Activated CD4-positive, alpha-beta T cell treated with anti-CD3 and anti-CD28 coated beads, Interleukin-2, Interleukin-4, amounts not matched to agents 100 ng/mL and 50 ng/mL, durations not matched to agents 16 hours and 8 hours (primary cell): Measurements from ENCODE around the gene RTN3.
"Not testable (repeated sequence)": the region's sequence is repeated elsewhere in the genome, so short reads cannot be mapped to it uniquely, and the experiment has no call there.

Experiments used
- DNase-seq: peaks from one replicate; pipeline ENCODE4 v3.0.0-alpha.2; 2020; ENCODE audit warnings: low spot score

Gene RTN3

DNA sequence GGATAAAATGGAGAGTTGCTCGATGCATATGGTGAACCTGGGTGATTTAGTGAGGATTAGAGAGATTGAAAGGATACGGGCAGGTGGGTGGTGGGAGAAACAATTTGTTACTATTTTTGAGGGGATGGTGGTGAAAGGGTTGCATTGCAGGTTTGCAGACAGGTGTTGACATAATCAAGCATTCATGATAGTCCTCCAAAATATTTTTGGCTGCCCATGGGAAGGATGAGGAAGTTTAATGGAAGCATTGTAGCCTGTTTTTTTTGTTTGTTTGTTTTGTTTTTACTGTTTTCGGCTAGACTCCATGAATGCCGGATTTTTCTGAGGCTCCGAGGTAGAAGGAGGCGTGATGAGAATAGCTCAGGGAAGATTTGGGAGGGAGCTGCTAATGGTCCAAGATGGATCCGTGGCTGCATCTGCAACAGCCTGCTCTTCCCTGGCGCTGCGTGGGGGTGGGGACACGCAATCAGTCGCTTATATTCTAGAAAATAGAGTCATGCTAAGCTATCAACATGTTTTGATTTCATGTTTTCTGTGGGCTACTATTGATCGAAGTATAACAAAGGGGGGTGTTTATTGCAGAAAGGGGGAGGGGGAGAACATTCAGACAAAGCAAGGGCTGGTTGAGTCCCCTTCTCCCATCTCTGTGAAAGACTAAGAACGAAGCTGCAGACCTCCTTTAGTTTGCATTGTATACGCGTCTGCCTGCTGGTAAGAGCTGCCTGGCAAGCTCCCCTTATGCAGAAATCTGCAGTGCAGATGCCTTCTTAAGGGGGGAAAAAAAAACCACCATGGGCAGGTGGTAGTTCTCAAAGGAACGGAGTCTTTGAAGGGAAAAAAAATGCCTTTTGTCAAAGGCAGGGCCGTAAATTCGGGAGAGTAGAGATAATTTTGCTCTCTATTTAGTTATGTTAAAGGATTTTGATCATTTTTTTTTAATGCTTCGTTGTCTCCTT is 1.0 kb downstream of the RTN3 start:
- no peak for DNase-seq

DNA sequence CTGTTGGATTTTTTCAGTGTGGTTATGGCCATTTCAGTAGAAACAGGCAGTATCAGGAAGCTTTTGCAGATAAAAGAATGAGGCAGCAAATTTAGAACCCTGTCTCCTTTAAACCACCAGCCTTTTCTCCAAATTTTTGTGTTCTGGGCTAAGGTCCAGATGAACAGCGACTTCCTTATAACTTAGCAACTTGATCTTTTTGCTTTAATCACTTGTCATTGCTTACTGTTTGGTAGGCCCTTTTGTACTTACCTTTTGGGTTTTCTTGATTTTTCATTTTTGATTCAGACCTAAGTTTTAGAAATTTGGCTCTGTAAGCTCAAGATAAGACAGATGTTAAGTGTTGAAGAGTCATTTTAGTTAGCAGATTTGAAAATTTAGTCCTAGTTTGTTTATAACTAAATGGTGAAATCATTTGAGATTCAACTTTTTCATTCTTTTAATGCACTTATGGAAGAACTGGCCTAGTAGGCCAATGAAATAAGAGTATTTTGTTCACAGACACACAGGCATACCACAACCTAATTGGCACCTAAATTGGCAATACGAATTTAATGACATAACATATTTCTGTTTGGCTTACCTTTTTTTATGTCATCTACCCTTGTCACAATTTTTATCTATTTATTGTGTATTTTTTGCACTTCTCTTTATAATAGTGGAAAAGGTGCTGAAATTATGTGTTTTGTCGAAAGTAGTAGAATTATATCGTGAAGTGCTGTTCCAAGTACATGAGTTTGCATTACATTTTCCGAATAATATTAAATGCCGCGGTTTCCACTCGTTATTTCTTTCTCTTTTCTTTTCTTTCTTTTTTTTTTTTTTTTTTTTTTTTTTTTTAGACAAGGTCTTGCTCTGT is 2.1 kb downstream of the RTN3 start:
- no peak for DNase-seq

DNA sequence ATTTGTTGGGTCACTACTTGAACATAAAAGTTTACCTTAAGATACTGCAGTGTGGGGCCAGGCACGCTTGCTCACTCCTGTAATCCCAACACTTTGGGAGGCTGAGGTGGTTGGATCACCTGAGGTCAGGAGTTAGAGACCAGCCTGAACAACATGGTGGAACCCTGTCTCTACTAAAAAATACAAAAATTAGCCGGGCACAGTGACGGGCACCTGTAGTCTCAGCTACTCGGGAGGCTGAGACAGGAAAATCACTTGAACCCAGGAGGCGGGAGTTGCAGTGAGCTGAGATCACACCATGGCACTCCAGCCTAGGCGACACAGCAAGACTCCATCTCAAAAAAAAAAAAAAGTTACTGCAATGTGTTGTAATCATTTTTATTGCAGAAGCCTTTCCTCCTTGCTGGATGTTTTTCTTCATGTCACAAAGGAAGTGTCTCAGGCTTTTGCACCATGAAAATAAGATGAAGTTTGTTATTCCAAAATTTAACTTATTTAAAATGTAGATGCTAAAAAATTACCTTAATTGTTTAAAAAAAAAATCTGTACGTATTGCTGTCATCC is 3.9 kb downstream of the RTN3 start:
- not testable (repeated sequence) for DNase-seq

DNA sequence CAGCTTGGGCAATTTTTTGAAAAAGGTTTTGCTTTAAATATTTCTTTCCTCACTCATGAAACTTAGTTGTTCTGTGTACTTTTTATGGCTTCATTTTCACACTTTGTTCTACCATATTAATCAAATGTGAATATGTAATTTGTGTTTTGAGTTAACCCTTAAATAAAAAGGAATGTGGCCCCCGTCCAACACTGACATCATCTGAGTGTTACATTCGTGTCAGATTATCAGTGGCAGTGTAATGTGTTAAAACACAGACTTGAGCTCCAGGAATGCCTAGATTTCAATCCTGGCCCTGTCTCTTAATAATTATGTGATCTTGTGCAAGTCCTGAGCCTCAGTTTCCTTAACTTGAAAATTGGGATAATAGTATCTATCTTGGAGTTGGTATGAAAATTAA is 5.6 kb downstream of the RTN3 start:
- no peak for DNase-seq

DNA sequence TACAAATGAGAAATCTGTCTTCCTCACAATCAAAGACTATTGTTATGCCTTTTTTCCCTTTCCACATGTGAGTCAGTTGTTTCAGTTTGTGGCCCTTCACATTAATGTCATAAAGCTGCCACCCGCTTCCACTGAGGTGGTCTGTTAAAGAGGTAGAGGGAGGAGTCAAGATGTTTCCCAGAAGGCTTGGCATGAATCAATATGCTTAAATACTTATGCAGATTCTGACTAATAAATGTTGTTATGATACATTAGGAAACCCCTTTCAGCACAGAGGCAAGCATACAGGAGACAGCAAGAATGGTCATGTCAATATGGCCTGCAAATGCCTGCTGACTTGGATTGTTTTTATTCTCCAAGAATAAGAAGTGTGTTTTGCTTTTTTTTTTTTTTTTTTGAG is 6.5 kb downstream of the RTN3 start:
- DNase-seq, result peak; percentile 40

DNA sequence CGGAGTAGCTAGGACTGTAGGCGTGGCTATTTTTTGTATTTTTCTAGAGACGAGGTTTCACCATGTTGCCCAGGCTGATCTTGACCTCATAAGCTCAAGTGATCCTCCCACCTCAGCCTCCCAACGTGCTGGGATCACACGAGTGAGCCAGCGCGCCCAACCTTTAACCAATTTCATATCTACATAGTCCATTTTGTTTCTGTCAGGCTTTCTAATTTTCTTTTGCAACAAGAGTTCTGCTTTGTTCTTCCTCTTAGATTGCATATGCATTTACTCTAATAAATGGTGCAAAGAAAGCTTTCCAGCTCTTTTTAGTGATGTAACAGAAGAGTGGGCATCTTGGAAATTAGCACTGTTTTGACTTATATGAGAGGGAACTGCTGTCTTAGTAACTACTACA is 13.3 kb downstream of the RTN3 start:
- DNase-seq, result no peak

DNA sequence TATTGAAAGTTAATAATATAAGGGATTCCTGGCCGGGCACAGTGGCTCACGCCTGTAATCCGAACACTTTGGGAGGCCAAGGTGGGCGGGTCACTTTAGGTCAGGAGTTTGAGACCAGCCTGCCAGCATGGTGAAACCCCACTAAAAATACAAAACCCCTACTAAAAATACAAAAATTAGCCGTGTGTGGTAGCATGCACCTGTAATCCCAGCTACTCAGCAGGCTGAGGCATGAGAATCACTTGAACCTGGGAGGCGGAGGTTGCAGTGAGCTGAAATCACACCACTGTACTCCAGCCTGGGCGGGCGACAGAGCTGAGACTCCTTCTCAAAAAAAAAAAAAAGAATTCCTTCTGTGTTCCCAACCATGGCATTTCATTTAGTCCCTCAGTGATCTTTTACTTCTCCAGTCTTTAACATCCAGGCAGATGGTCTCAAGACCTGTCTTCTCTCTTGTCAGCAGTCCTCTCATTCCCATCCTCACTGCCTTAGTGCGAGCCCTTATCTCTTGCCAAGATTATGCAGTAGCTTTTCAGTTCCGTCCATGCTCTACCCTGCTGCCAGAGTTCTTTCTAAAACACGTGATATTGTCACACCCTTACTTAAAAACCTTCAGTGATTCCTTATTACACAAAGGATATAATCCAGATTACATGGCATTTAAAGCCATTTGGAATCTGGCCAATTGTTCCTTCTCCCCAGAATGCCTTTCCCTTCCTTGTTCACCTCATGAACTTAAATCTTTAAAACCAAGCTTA is 17.9 kb downstream of the RTN3 start:
- no peak for DNase-seq

DNA sequence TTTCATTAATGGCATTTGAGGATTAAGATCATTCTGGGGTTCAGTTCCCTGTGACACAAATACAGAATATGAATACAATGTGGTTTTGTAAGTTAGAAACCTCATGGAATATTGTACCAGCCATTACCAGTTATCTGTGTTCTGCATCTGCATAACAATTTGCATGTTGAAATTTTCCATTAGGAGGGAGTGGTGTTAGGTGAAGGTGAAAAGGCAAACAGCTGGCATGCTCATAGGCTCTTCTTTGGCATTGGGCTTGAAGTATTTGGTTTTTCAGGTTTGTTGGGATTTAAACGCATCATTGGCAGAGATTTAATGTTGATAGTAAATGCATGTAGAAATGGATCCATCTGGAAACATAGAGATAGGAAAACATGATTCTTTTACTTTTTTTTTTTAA is 18.6 kb downstream of the RTN3 start:
- no peak for DNase-seq

DNA sequence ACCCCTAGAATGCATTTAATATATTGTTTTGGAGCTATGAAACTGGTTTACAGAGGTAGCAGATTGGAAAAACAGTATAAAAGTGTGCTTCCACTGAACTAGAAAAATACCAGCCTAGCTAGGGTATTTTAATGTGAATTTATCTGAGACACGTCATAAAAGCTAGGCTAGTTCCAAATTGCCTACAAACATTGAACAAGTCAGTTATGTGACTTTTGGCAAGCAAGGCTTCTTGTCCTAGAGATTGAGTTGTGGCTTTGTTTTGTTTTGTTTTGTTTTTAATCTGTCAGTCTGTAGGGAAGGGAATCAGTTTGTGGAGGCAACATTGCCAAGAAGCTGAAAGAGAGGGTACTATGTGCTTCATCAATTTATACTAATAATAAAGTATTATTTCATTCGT is 24.2 kb downstream of the RTN3 start:
- DNase-seq, result no peak

DNA sequence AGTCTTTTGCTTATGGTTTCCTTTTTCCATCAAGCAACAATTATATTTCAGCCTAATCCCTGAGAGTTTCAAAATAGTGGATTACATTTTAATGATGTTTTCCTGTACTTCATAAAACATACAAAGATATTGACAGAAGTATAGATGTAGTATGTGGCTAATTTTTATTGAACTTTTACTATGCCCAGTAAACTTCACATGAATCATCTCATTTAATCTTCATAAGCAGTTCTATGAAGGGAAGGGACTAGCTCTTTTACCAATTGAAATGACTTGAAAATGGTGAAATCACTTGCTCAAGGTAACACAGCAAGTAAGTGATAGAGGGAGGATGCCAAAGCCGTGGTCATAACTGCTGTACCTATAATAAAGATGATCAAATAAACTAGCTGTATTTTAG is 27.5 kb downstream of the RTN3 start:
- no peak for DNase-seq

DNA sequence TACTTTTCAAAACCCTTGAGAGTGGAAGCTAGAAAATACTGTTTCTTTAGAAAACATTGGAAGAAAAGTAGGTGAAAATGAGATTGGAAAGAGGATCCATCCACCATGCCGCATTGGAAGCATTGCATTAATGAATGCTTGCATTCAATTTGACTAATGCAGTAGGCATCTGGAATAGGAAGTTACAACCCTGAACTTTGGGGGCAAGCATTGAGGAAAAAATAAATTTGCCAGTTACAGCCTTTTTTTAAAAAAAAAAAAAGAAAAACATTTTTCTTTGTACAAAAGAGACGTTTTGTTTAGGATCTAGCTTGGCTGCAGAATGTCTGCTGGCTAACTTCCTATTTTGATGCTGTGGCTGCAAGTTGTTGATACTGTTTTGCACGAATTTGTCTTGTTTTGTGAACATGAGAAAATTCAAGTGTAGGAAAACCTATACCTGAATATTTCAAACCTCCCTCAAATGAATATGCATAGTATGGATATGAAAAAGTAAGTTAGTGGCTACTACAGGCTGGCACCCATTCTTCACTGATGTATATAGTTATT is 28.1 kb downstream of the RTN3 start:
- no peak for DNase-seq

DNA sequence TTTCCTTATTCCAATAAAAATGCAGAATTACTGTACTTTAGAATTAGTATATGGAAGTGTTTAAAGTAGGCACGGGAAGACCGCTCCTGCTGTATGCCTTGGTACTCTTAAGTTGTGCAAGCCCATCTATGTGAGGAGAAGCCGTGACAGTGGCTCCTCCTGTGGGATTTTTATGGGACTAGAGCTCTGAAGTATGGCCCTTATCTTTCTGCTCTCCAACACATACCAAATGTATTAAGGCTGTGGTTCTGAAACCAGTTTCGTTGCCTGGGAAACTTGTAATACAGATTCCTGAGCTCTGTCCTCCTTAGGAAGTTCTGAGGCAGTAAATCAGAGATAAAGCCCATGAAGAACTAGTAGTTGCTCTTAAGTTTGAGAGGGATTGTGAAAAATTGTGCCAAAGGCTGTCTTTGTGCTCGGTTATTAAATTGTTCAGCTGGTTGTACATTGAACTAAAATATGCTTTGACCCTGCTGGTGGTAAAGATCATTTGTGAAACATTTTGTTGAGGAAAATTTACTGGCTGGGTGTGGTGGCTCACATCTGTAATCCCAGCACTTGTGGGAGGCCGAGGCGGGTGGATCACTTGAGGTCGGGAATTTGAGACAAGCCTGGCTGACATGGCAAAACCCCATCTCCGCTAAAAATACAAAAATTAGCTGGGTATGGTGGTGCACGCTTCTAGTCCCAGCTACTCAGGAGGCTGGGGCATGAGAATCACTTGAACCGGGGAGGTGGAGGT is 29.3 kb downstream of the RTN3 start:
- no peak for DNase-seq

DNA sequence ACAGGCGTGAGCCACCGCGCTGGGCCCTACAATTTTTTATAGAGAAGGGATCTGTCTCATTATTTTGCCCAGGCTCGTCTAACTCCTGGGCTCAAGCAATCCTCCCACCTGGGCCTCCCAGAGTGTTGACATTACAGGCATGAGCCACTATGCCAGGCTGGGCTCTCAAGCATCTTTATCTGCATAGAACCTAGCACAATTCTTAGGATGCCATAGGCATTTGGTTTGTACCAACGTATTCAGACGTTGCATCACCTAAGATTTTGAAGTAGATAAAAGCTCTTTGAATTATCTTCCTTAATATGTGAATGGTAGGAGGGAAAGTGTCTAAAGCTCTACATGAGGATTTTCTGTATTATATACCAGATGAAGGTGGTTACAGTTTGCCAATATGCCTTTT is 30.5 kb downstream of the RTN3 start:
- no peak for DNase-seq

DNA sequence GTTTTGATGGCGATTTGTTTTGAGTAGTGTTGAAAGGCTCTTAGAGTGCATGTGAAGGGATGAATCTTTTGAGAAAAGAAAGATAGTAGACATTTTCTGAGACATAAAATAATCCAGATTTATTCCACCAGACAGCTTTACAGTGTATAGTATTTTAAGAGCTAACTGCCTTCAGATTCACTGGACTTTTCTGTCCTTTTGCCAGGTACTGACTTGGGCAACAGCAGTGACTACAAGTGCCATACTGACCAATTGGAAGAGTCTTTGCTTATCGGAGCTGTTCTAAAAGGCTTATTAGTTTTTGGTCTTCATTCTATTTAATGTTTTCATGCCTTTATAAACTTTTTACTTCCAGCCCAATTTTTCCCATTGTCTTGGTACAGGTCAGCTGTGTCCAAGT is 32.5 kb downstream of the RTN3 start:
- DNase-seq, result no peak

DNA sequence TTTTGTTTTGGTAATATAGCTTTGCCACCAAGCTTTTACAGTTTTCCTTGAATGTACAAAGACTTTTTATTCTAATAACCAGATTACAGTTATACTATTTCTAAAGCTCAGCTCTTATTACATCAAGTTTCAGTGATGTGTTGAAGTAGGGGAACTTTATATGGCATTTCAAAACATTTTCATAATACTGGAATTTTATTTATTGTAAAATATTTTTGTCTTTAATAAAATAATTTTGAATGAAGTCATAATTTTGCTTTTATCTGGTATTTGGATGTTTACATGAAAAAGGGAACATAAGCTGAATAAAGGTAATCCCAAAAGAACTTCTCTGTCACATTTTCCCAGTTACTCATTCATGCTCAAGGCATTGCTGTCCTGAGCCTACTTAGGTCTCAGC is 34.7 kb downstream of the RTN3 start:
- DNase-seq, result no peak

DNA sequence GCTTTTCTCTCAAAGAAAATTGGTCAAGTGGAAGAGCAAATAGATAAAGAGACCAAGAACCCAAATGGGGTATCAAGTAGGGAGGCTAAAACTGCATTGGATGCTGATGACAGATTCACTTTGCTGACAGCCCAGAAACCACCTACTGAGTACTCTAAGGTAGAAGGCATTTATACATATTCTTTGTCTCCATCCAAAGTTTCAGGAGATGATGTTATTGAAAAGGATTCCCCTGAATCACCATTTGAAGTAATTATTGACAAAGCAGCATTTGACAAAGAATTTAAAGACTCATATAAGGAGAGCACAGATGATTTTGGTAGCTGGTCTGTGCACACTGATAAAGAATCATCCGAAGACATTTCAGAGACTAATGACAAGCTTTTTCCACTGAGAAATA is 37.7 kb downstream of the RTN3 start:
- no peak for DNase-seq

DNA sequence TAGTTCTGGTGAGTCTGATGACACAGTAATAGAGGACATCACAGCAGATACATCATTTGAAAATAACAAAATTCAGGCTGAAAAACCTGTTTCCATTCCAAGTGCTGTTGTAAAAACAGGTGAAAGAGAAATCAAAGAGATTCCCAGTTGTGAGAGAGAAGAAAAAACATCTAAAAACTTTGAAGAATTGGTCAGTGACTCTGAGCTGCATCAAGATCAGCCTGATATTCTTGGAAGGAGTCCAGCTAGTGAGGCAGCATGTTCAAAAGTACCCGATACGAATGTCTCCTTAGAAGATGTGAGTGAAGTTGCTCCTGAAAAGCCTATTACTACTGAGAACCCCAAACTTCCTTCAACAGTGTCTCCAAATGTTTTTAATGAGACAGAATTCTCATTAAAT is 38.7 kb downstream of the RTN3 start:
- DNase-seq, result no peak

DNA sequence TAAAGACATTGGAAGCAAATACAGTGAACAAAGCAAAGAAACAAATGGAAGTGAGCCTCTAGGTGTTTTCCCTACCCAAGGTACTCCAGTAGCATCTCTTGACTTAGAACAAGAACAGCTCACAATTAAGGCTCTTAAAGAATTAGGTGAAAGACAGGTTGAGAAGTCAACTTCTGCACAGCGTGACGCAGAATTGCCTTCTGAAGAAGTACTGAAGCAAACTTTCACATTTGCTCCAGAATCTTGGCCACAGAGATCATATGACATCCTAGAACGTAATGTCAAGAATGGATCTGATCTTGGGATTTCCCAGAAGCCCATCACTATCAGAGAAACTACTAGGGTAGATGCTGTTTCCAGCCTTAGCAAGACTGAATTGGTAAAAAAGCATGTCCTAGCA is 39.3 kb downstream of the RTN3 start:
- DNase-seq, result no peak

DNA sequence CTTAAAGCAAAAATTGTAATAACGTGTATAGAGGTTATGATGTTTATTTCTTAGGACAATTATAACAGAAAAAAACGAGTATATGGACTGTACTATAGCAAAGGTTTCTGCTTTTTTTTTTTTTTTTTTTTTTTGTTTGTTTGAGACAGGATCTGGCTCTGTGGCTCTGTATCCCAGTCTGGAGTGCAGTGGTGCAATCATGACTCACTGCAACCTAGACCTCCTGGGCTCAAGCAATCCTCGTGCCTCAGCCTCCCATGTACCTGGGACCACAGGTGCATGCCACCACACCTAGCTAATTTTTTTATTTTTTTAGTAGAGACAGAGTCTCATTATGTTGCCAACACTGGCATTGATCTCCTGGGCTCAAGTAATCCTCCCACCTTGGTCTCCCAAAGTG is 48.0 kb downstream of the RTN3 start:
- no peak for DNase-seq

DNA sequence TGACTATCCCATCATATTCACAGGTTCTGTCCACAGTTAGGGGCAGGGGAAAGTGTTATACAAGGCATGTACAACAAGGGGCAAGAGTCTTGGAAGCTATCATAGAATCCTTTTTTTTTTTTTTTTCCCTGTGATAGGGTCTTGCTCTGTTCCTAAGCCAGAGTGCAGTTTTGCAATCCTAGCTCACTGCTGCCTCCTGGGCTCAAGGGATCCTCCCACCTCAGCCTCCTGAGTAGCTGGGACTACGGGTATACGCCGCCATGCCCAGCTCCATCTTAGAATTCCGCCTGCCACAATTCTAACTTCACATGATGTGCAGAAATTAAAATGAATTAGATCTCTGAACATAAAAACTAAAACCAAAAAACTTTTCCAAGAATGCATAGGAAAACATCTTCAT is 55.6 kb downstream of the RTN3 start:
- DNase-seq, result no peak

DNA sequence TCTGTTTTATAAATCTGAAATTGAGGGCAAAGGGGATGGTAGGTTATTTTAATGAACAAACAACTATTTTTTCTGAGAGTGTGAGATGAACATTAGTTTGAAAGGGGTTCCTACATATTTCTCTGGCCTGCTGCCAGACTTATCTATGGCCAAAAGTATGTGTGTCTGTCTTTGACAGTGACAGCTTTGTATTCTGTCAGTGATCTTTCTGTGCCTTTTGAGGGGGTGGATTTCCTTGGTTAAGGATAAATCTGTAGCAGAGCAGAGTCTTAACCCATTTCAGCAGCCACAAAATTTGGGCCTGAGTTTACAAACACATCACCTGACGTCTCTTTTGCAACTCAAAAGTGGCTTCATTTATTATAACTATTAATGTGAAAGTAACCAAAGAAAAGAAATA is 56.4 kb downstream of the RTN3 start:
- no peak for DNase-seq
